Frontal cortex (tissue), 4 donors: ENCODE data around the gene SPTLC3. TPM values are rescaled to one million over a fixed set of nuclear protein-coding genes. Genes with fewer than 3 reads are reported as not detected.

ENCODE experiments used
- DNase-seq, 2 donors: peaks; one replicate each; pipeline ENCODE4 v3.0.0; 2012; ENCODE audit warnings: low spot score in 2 of 2
- FAIRE-seq: peaks from 2 replicates; lab custom pipeline; 2012; peaks lifted over from hg19 to GRCh38; lab: Jason Lieb, UNC
- total RNA-seq: library from RNA; depleted of rRNA; stranded (reverse); fragments of >200 nt; gene quantifications from one replicate; pipeline ENCODE4 v1.2.3, GENCODE V29; 2014
- donor health status: control.
- donor health status: control.
- donor health status: control.

Gene SPTLC3
- total RNA-seq, 1 donor from 2014 or later, result 0.82 TPM

DNA sequence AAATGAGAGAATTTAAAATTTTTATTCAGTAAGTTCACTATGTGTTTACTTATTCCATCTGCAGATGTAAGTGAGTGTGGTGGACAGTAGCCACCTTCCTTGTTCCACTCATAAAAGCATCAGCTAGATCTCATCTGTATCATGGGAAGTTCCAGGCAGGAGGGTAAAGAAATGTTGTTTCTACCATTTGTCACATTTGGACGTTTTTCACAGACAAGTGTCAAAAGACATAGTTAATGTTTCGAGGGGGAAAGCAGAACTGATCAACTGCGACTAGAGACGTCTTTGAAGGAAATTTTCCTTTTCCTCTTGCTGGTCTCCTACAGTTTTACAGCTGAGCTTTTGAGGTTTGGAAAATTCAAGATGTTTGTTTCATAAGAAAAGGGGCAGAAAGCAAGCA lies 156.4 kb downstream of the SPTLC3 start:
- FAIRE-seq, result no peak
- no peak for DNase-seq

DNA sequence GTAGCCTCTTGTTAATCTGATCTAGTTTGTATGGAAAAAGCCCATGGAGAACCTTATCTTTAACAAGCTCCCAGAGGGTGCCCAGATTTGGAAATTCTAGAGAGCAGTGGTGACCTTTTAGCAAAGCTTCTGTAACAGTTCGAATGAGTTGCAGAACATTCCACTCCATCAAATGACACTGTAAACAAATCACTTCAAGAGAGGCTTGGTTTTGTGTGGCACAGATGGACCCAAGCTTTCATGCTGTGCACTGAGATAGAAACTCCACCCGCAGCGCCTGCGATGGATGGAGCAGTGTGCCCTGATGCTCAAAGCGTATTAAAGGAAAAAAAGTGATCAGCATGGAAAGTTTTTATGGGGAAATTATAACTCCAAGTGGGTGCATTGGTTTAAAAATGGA lies 157.2 kb downstream of the SPTLC3 start:
- DNase-seq, result no peak
- FAIRE-seq, result no peak

DNA sequence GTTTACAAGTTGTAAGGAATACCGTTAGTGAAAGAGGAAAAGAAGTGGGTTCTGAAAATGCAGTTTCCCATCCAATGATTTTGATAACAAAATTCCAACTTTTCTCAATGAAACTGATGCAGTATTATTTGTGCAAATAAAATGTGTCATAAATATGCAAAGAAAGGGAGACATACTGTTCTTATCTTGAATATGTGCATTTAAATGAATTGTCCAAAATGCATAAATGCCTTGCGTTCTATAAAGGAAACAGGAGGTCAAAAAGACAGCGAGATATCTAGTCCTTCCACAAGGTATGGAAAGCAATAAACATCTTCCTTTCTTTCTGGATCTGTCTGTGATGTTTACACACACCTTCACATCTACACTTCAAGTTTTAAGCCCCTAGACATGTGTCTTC lies 157.7 kb downstream of the SPTLC3 start:
- no peak for FAIRE-seq

DNA sequence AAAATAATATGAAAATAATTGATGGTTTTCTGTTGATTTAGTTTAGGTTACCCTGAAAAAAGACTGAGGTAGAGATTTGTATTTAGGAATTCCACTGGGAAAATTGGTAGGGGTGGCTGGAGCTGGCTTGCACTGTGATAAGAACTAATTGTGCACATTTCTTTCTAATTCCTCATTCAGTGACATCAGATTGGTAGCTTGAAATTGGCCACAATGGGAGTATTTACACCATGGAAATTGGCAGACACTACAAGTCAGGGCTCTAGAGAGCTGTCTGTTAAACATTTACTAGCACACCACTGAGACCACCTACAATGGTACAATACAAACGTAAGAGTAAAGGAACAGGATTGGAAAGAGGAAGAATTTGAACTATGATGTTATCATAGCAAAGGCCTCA lies 160.3 kb downstream of the SPTLC3 start:
- DNase-seq, result no peak
- no peak for FAIRE-seq

More for the DNA sequence above, 157.7 kb downstream of the SPTLC3 start:
- no peak for DNase-seq

DNA sequence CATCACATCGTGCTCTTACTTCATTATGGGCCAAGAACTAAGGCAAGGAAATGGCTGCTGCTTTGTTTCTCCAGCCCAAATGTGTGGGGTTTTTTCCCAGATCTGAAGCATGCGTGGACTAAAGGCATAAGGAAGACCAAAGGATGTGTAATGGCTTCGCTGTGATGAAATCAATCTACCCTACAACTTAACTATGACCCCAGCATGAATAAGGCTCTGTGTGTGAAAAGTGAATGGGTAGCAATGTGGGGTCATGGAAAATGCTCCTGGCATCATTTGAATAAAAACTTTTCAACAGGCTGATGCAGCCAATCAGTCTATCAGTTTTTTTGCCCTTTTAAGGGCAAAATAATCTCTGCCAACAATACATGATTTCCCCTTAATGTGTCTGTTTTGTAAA lies 162.0 kb downstream of the SPTLC3 start:
- FAIRE-seq (no peak), DNase-seq (no peak)

DNA sequence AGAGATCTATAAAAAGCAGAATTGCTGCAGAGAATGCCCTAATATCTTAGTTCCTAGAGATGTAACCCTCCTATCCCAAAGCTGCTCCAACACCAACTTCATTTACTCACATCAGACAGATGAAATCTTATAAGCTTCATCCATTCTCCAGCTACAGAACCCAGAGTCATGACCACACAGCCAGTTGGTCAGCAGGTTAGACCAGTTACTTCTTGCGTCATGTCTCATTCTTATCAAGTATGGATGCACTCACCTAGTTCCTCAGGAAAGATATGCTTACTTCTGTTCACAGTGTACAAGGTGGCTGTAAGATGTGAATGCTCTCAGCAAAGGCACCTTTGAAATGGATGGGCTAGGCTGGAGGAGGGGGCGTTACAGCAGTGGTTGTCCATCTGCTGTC lies 164.4 kb downstream of the SPTLC3 start:
- no peak for FAIRE-seq

DNA sequence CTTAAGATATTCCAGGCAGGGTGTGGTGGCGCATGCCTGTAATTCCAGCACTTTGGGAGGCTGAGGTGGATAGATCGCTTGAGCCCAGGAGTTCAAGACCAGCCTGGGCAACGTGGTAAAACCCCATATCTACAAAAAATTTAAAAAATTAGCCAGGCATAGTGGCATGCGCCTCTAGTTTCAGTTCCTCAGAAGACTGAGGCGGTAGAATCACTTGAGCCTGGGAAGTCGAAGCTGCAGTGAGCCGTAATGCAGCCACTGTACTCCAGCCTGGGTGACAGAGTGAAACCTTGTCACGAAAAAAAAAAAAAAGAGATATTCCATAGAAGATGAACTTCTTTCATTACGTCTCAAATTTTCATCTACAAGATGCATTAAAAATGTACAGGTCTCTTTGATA lies 165.6 kb downstream of the SPTLC3 start:
- FAIRE-seq (no peak), DNase-seq (no peak)

More for the DNA sequence above, 164.4 kb downstream of the SPTLC3 start:
- no peak for DNase-seq

DNA sequence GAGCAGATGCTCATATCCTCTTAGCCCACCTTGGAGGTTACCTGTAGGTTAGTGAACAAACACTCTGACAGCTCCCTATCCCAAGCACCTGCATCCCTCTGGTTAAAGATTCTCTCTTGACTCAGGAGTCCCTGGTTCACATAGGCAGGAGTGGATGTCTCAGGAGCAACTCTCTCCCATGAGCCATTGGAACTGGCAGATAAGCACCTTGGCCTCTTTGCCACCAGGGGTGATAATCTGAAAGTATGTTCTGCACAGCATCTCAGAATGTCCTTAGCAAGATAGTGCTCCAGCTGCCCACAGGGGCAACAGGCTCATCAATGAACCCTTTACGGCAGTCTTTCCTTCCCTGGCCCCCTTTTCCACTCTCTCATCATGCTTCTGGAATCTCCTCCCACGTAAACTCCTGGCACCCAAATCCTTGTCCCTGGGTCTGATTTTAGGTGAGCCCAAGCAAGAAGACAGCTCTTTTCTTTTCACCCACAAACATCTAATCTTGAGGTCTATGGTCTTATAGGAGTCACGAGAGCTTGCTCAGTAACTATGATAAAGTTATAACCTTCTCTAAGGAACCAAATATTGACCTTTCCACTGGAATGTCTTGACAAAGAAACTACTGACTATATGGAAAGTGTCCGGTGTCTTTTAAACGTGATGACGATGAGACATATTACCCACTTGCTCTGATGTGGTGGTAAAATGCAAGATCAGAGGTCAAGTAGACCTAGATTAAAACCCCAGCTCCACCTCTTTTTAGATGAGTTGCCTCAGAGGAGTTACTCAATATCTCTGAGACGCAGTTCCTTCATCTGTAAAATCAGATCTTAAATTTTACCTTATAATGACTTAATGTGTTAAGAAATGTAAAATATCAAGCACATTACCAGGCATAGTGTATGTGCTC lies 172.5 kb downstream of the SPTLC3 start:
- DNase-seq (no peak), FAIRE-seq (no peak)

DNA sequence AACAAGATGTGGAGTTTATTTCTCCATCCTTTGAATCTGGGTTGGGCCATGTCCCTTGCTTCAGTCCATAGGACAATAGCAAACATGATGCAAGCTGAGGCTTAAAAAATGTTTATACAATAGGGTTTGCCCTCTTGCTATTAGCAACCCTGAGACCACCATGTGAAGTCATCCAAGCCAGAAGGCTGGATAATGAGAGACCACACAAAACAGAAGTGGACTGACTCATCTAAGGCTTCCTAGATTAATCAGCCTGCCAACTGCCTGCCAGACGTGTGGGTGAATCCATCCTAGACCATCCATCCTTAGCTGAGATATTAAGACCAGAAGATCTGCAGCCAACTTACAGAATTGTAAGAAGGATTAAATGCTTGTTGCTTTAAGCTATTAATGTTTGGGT lies 174.2 kb downstream of the SPTLC3 start:
- FAIRE-seq (no peak), DNase-seq (no peak)

DNA sequence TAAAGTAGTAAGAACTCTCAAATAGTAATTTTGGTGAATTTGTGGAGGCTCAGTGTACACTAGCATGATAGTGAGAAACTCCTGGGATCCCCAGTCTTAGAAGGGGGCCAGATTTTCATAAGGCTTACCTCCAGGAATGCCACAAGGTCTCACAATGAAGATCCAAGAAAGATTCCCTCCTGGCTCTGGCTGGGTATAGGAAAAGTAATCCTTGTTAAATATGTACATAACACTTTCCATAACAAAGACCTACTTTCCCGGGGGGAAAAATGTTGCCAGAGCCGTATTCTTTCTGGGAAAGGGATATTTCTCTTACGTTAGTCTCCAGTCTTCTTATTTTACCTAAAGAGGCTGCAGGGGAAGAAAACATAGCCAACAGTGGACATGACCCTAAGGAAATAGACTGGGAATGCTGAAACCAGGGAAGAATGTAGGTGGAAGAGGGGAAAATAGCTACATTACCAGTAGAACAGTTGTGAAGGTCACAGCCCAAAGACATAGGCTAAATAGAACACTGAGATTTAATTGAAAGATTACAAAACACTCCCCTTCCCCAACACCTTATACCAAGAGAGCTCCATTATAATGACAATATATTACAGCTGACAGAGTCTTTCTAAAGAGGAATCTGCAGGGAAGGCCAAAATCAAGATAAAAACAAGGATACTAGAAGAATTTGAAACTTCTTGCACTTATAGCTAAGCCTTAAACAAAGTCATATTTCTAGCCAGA lies 177.4 kb downstream of the SPTLC3 start:
- DNase-seq (no peak), FAIRE-seq (no peak)

DNA sequence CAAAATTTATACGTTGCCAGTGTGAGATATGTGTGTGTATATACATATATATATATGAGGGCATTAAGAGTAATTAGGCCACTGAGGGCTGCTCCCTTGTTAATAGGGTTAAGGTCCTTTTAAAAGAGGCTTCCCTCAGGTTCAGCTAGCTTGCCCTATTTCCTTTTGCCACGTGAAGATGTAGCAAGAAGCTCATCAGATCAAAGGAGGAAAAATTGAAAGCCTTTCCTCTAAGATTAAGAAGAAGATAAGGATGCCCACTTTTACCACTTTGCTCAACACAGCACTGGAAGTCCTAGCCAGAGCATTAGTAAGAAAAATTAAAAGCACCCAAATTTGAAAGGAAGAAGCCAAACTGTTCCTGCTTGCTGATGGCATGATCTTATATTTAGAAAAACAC lies 179.1 kb downstream of the SPTLC3 start:
- FAIRE-seq, result no peak
- DNase-seq, result no peak

DNA sequence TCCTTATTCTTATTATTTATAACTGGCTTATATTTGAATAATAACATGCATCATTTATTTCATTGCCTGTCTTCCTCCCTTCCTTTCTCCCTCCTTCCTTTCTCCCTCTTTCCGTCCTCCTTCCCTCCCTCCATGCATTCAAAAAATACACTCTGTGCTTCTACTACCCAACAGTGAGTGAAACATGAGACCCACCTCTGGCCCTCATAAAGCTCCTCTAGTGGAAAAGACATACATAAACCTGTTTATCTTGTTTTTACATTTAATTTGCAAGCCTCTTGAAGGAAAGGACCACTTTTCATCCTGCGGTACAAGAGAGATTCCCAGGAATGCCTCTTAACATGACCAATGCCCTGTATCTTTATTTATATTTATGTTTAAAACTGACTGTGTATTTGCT lies 190.5 kb downstream of the SPTLC3 start:
- DNase-seq, result no peak

DNA sequence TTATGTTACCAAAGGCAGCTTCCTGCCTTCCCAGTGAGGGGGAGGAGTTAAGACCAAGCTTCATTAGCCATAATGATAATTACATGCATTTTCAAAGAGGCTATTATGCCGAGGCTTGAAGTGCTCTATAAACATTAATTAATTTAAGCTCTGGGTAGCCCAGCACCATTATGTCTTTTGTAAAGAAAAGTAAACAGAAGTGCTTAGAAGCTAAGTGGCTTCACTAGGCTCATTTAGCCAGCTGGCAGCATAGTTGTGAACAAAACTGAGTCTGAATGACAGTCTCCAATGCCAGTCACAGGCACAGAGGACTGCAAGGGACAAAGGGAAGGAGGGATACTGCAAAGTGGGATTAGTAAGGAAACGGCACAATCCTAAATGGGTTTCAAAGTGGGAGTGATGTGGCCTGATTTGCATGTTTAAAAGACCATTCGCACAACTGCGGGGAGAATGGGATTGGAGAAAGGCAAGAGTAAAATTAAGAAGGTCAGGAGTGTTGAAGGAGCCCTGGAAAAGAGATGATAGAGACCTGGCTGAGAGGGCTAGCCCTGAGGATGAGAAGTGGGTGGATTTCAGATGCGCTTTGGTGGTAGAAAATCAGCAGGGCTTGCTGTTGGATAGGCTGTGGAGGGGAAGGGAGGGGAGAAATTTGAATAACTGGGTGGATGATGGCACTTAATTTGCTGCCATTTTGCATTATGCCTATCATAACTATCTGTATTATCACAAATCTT lies 192.2 kb downstream of the SPTLC3 start:
- FAIRE-seq (no peak), DNase-seq (no peak)

More for the DNA sequence above, 190.5 kb downstream of the SPTLC3 start:
- FAIRE-seq, result no peak

DNA sequence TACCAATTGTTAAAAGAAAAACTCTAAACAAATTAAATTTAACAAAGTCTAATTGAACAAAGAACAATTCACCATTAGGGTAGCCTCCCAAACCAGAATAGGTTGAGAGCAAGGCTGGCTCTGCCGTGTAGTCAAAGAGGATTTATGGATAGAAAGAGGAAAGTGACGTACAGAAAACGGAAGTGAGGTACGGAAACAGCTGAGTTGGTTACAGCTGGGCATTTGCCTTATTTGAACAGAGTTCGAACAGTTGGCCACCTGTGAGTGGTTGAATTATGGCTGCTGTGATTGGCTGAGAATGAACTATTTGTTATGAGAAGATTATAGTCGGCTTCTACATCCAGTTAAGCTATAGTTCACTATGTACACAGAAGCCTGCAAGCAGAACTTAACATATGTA lies 193.8 kb downstream of the SPTLC3 start:
- FAIRE-seq, result no peak

DNA sequence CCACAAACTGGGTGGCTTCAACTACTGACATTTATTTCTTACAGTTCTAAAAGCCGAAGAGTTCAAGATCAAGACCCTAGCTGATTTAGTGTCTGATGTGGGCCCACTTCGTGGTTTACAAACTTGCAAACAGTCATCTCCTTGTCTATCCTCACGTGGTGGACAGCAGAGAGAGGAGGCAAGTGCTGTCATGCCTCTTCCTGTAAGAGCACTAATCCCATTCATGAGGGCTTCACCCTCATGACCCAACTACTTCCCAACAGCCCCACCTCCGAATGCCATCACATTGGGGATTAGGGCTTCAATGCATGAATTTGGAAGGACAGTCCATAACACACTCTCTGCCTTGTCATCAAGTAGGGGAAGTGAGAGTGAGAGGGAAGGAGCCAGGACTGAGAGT lies 196.7 kb downstream of the SPTLC3 start:
- FAIRE-seq, result no peak
- DNase-seq, result no peak

More for the DNA sequence above, 193.8 kb downstream of the SPTLC3 start:
- no peak for DNase-seq

DNA sequence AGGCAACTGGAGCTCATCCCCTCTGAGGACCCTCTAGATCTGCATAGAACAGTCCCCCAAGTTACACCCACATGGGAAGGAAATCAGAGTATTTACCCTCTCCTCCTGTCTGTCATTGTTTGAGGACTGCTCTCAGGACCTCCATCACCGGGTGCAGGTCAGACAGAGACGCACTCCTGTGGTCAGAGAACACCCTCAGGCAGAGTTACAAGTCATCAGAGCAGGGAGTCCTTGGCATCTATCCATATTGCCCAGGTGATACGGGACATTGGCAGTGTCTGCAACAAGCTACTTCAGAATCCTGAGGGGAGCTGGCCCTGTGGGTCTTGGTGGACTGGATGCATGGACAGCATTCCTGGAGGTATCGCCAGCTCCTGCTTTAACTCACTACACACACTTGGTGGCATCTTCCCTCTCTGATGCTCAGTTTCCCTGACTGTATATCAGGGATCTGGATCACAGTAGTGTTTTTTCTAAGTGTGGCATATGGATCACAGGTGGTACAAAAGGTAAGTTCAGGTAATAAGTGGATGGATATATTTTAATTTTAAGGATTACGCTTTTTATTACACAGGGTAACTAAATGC lies 197.2 kb downstream of the SPTLC3 start:
- no peak for FAIRE-seq

DNA sequence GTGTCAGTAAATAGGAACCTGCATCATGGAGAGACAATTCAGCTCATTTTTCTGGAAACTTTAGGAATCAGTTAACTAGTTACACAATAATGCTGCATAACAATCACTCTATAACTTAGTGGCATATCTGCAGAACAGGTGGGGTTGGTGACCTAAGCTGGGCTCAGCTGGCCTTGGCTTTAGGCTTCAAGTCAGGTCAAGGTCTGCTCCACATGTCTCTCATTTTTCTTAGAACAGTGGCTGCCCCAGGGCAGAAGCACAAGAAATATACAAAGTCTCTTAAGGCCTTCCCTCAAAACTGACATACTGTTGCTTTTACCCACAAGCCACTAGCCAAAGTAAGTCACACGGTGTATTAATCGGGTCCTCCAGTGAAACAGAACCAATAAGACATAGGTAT lies 198.2 kb downstream of the SPTLC3 start:
- FAIRE-seq, result no peak

More for the DNA sequence above, 197.2 kb downstream of the SPTLC3 start:
- DNase-seq, result no peak

DNA sequence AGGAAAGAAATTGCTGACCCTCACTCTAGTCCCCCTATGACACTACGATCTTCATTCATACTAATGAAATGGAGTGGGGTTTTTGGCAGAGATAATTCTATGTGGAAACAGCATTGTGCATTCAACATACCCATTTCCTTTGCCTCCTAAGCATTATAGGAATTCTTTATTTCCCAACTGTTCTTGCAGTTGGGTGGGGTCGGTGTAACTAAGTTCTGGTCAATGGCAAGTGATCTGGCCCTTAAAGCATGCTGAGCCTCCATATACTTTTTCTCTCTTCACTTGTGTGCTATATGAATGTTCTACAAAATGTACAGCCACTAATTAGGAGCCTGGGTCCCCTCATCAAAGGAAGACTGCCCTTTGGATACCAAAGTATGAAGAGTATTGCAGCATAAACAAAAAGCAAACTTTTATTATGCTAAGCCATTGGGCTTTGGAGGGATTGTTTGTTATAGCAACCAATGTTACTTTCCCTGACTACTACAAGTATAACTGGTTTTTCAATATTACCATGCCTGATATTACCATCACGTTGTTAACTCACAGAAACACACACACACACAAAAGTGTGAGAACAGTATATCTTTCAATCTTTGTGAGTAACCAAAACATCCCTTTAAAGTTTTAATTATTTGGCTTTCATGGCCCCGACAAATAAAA lies 203.3 kb downstream of the SPTLC3 start:
- DNase-seq, result no peak
- no peak for FAIRE-seq

More for the DNA sequence above, 198.2 kb downstream of the SPTLC3 start:
- DNase-seq, result no peak

DNA sequence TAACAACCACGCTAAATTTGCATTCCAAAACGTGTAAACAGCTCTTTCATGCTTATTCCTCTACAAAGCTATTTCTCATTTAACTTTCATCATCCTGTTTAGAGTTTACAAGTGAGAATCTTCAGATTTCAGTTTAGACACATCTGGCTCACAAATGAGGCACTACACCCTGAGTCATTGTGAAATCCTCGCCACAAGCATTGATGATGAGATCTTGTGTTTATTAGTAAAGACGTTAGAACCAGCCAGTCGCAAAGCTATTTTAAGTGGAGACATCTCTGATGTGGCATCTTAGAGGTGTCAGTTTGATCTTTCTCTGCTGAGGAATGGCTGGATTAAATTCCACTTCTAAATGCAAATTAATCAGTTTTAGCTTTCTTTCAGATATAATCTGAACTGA lies 204.0 kb downstream of the SPTLC3 start:
- DNase-seq (no peak), FAIRE-seq (no peak)

DNA sequence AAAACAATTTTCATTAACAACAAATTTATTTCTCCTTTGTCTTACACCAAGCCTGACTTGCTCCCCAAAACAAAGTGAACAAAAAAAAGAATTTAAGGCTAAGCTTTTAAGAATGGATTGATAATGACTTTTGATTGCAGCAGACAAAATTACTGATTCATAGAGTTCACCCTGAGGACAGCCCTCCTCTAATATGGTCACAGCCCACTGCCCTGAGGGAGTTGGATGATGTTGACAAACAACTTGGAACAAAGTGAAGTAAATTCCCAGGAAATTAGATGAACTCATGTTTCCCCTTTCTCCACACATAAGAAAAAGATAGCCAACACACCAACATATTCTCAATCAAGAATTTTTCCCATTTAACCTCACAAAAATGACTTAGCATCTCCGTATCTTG lies 204.6 kb downstream of the SPTLC3 start:
- DNase-seq (no peak), FAIRE-seq (no peak)
